ENCODE results near the gene CYFIP1. TPM values are rescaled to one million over a fixed set of nuclear protein-coding genes. Genes with fewer than 3 reads are reported as not detected.

CYFIP1 gene
- total and polyA plus RNA-seq, 2 of the 13 experiments (the other 11 are each of a cell fraction or from before 2014, with no cell fraction given): 38.1 to 58.3 TPM

DNA sequence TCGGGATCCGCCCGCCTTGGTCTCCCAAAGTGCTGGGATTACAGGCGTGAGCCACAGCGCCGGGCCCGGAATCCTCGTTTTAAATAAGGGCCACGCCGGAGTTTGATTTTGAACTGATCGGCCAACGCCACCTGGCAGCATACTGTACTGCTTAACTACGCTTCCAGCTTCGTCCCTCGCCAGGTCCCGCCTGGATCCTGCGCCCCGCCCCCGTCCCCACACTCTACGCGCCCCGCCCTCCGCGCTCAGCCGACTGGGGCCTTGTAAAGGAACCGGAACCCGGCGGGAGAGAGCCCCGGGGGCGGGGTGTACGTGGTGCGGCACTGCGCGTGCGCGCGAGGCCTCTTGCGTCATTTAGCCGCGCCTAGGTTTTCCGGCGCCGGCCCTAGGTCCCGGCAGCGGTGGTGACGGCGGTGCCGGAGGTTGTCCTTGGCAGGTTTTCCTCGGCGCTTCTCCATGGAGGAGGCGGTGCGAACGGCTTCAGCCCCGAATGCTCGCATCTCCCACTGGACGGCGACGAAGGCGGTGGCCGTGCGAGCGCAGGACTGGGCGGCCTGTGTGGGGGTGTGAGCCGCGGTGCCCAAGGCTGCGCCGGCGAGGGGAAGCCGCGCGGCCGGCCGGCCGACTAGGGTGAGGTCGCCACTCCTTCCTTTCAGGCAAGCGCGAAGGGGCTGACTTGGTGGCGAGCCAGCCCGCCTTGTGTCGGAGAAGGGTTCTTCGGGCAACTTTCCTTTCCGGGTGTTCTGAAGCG lies 141.7 kb downstream of the CYFIP1 start, which contains the start of gene NIPA2 (continued):
- TF ChIP-seq, protein P1, sequence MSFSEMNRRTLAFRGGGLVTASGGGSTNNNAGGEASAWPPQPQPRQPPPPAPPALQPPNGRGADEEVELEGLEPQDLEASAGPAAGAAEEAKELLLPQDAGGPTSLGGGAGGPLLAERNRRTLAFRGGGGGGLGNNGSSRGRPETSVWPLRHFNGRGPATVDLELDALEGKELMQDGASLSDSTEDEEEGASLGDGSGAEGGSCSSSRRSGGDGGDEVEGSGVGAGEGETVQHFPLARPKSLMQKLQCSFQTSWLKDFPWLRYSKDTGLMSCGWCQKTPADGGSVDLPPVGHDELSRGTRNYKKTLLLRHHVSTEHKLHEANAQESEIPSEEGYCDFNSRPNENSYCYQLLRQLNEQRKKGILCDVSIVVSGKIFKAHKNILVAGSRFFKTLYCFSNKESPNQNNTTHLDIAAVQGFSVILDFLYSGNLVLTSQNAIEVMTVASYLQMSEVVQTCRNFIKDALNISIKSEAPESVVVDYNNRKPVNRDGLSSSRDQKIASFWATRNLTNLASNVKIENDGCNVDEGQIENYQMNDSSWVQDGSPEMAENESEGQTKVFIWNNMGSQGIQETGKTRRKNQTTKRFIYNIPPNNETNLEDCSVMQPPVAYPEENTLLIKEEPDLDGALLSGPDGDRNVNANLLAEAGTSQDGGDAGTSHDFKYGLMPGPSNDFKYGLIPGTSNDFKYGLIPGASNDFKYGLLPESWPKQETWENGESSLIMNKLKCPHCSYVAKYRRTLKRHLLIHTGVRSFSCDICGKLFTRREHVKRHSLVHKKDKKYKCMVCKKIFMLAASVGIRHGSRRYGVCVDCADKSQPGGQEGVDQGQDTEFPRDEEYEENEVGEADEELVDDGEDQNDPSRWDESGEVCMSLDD (CRISPR knock-in tag; IDR thresholded peaks at IDR 0.05; ENCODE audit: borderline replicate concordance): no peak
- TF ChIP-seq ZNF337 (CRISPR knock-in tag; IDR thresholded peaks at IDR 0.05; ENCODE audit: borderline replicate concordance, low read depth) (peak; percentile 73; the same call in 1 of the 2 replicates), FOXO4 (CRISPR knock-in tag; conservative IDR thresholded peaks at IDR 0.05) (no peak), KIAA2018 (CRISPR knock-in tag; IDR thresholded peaks at IDR 0.05; ENCODE audit: borderline replicate concordance) (no peak)
- TF ChIP-seq, protein P2, sequence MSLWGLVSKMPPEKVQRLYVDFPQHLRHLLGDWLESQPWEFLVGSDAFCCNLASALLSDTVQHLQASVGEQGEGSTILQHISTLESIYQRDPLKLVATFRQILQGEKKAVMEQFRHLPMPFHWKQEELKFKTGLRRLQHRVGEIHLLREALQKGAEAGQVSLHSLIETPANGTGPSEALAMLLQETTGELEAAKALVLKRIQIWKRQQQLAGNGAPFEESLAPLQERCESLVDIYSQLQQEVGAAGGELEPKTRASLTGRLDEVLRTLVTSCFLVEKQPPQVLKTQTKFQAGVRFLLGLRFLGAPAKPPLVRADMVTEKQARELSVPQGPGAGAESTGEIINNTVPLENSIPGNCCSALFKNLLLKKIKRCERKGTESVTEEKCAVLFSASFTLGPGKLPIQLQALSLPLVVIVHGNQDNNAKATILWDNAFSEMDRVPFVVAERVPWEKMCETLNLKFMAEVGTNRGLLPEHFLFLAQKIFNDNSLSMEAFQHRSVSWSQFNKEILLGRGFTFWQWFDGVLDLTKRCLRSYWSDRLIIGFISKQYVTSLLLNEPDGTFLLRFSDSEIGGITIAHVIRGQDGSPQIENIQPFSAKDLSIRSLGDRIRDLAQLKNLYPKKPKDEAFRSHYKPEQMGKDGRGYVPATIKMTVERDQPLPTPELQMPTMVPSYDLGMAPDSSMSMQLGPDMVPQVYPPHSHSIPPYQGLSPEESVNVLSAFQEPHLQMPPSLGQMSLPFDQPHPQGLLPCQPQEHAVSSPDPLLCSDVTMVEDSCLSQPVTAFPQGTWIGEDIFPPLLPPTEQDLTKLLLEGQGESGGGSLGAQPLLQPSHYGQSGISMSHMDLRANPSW (CRISPR knock-in tag; IDR thresholded peaks at IDR 0.05; ENCODE audit: borderline replicate concordance): no peak; the same call in 1 of the 2 replicates
- TF ChIP-seq, protein P3, sequence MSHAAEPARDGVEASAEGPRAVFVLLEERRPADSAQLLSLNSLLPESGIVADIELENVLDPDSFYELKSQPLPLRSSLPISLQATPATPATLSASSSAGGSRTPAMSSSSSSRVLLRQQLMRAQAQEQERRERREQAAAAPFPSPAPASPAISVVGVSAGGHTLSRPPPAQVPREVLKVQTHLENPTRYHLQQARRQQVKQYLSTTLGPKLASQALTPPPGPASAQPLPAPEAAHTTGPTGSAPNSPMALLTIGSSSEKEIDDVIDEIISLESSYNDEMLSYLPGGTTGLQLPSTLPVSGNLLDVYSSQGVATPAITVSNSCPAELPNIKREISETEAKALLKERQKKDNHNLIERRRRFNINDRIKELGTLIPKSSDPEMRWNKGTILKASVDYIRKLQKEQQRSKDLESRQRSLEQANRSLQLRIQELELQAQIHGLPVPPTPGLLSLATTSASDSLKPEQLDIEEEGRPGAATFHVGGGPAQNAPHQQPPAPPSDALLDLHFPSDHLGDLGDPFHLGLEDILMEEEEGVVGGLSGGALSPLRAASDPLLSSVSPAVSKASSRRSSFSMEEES (CRISPR knock-in tag; IDR thresholded peaks at IDR 0.05): no peak
- TF ChIP-seq, protein P4, sequence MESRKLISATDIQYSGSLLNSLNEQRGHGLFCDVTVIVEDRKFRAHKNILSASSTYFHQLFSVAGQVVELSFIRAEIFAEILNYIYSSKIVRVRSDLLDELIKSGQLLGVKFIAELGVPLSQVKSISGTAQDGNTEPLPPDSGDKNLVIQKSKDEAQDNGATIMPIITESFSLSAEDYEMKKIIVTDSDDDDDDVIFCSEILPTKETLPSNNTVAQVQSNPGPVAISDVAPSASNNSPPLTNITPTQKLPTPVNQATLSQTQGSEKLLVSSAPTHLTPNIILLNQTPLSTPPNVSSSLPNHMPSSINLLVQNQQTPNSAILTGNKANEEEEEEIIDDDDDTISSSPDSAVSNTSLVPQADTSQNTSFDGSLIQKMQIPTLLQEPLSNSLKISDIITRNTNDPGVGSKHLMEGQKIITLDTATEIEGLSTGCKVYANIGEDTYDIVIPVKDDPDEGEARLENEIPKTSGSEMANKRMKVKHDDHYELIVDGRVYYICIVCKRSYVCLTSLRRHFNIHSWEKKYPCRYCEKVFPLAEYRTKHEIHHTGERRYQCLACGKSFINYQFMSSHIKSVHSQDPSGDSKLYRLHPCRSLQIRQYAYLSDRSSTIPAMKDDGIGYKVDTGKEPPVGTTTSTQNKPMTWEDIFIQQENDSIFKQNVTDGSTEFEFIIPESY (CRISPR knock-in tag; IDR thresholded peaks at IDR 0.05): no peak
